Panc1 (cell line): ENCODE measurements around the gene CEMIP. TPM values are rescaled to one million over a fixed set of nuclear protein-coding genes. Genes with fewer than 3 reads are reported as not detected.
A peak's percentile ranks its signal among the peaks of the same experiment; 100 is the strongest.

Source experiments
- ATAC-seq: fragments of 200-7000 bp; cut with Tn5 transposase; 2 replicates; pipeline ENCODE4 v1.9.1; 2020; ENCODE audit warnings: mild to moderate bottlenecking, moderate library complexity
- BruUV-seq: library from RNA; stranded (reverse); fragments of 400-500 nt; replicated peaks from 2 replicates; lab custom pipeline; 2021; lab: Mats Ljungman, UMichigan
- CTCF ChIA-PET: fragments of 300-600 bp; sonication (Branson Sonifier 250); formaldehyde crosslinking; loops from one replicate; lab custom pipeline; 2022; ENCODE audit warnings: antibody characterized with exemption; lab: Charles Lee
- POLR2A ChIA-PET: fragments of 300-600 bp; sonication (Branson Sonifier 250); formaldehyde crosslinking; loops from one replicate; lab custom pipeline; 2022; ENCODE audit warnings: antibody characterized with exemption; lab: Charles Lee
- DNase-seq: peaks from one replicate; pipeline ENCODE4 v3.0.0-alpha.2; 2010; ENCODE audit warnings: low read depth, low spot score
- H3K27ac ChIP-seq: 2 replicates; pipeline ENCODE4 v1.5.1; 2011; ENCODE audit warnings: mild to moderate bottlenecking, low read length, inconsistent platforms
- H3K27me3 ChIP-seq: fragments of 200-500 bp; sonication (Bioruptor generic); 2 replicates; pipeline ENCODE4 v1.6.0; 2014; ENCODE audit warnings: low read length, inconsistent platforms; ENCODE audit not compliant: control insufficient read depth, insufficient read depth
- H3K36me3 ChIP-seq: fragments of 200-500 bp; sonication (Bioruptor generic); 2 replicates; pipeline ENCODE4 v1.5.1; 2014; ENCODE audit warnings: inconsistent platforms, mild to moderate bottlenecking, low read length, moderate library complexity; ENCODE audit not compliant: control insufficient read depth, insufficient read depth
- H3K4me1 ChIP-seq: 2 replicates; pipeline ENCODE4 v1.5.1; 2011; ENCODE audit warnings: inconsistent platforms, mild to moderate bottlenecking, low read length, moderate library complexity; ENCODE audit not compliant: control insufficient read depth, insufficient read depth
- H3K4me3 ChIP-seq, 2 experiments: 2 replicates each; pipeline ENCODE4 v1.5.1; 2011 to 2012; ENCODE audit warnings: low read depth in 2 of 2, low read length in 2 of 2, mild to moderate bottlenecking in 2 of 2, inconsistent platforms in 1 of 2, moderate library complexity in 1 of 2
- H3K9me3 ChIP-seq: fragments of 200-500 bp; sonication (Bioruptor generic); 2 replicates; pipeline ENCODE4 v1.5.1; 2014; ENCODE audit warnings: low read depth, mild to moderate bottlenecking, inconsistent platforms, low read length, moderate library complexity; ENCODE audit not compliant: control insufficient read depth, insufficient read depth
- POLR2AphosphoS5 ChIP-seq: IDR thresholded peaks from 2 replicates; pipeline ENCODE4 v1.6.1; 2012; ENCODE audit warnings: mild to moderate bottlenecking, low read depth, low read length, moderate library complexity
- SIN3A ChIP-seq: IDR thresholded peaks from 2 replicates; pipeline ENCODE4 v1.6.1; 2012; ENCODE audit warnings: low read depth, mild to moderate bottlenecking, low read length, moderate library complexity, borderline replicate concordance; ENCODE audit not compliant: insufficient read depth
- TCF7L2 ChIP-seq: IDR thresholded peaks from 2 replicates; pipeline ENCODE4 v1.6.1; 2011; ENCODE audit warnings: mild to moderate bottlenecking, low read depth, low read length, inconsistent platforms
- in situ Hi-C: cut with HindIII; loops from 2 replicates; pipeline ENCODE4 v1.10.0; 2016; ENCODE audit warnings: low sequenced_read_pairs, low pct_unique_long_range_greater_than_20kb
- intact Hi-C: fragments of 100-400 bp; cut with micrococcal nuclease; formaldehyde crosslinking; loops from one replicate; pipeline ENCODE4 v1.10.0; 2022; ENCODE audit not compliant: unreplicated experiment
- total RNA-seq: library from RNA; stranded (reverse); gene quantifications from one replicate; pipeline ENCODE4 v1.2.1, GENCODE V29; 2021; ENCODE audit not compliant: unreplicated experiment
- TF ChIP-seq, protein P1 (sequence below), 2 experiments: IDR thresholded peaks; 2 replicates each; pipeline ENCODE4 v1.6.1; 2011 to 2012; ENCODE audit warnings: low read depth in 2 of 2, control low read depth in 1 of 2, low read length in 1 of 2, mild to moderate bottlenecking in 1 of 2, moderate library complexity in 1 of 2; ENCODE audit not compliant: insufficient read depth in 1 of 2
- TF ChIP-seq, protein P2 (sequence below): fragments of 450-650 bp; IDR thresholded peaks from 2 replicates; pipeline ENCODE4 v1.5.1; 2017; ENCODE audit warnings: mild to moderate bottlenecking

Gene CEMIP
- total RNA-seq, 1 experiment from 2014 or later = 0.46 TPM

DNA sequence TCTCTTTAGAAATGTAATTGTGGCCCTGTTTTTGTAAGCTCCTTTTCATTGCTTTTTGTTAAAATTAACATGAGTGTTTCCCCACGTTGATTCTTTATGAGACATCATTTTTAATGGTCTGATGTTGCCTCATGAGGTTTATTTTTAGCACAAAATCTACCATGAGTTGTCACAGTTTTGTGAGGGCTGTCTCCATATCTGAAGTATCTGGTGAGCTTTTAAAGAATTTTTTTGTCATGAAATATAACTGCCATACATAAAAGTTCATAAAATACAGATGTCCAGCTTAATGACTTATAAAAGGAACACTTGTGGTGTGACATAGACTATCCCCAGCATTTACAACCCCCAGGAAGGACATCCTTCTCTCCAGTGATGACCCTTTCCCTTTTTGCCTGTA is 34.3 kb upstream of the CEMIP start:
- in situ Hi-C loops (no loop called here), intact Hi-C loops (no loop called here)
- no peak overlapping the region for H3K4me3 ChIP-seq
- peaks cover 24% of the 10 kb centered on the region for H3K4me1 ChIP-seq
- POLR2A ChIA-PET = interaction anchor here (0.7 kb wide), 1 partner anchor 48 kb away, joined by 3 read pairs; no protein-coding TSS in a partner anchor
- peak overlapping the region; percentile 73 for H3K27ac ChIP-seq
- DNase-seq (no peak), ATAC-seq (no peak)
- no peaks in the 10 kb centered on the region; the same call in 1 of the 2 replicates for H3K9me3 ChIP-seq
- H3K36me3 ChIP-seq = no peaks in the 10 kb centered on the region
- TF ChIP-seq SIN3A = no peak
- TF ChIP-seq, protein P1, sequence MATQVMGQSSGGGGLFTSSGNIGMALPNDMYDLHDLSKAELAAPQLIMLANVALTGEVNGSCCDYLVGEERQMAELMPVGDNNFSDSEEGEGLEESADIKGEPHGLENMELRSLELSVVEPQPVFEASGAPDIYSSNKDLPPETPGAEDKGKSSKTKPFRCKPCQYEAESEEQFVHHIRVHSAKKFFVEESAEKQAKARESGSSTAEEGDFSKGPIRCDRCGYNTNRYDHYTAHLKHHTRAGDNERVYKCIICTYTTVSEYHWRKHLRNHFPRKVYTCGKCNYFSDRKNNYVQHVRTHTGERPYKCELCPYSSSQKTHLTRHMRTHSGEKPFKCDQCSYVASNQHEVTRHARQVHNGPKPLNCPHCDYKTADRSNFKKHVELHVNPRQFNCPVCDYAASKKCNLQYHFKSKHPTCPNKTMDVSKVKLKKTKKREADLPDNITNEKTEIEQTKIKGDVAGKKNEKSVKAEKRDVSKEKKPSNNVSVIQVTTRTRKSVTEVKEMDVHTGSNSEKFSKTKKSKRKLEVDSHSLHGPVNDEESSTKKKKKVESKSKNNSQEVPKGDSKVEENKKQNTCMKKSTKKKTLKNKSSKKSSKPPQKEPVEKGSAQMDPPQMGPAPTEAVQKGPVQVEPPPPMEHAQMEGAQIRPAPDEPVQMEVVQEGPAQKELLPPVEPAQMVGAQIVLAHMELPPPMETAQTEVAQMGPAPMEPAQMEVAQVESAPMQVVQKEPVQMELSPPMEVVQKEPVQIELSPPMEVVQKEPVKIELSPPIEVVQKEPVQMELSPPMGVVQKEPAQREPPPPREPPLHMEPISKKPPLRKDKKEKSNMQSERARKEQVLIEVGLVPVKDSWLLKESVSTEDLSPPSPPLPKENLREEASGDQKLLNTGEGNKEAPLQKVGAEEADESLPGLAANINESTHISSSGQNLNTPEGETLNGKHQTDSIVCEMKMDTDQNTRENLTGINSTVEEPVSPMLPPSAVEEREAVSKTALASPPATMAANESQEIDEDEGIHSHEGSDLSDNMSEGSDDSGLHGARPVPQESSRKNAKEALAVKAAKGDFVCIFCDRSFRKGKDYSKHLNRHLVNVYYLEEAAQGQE (IDR thresholded peaks at IDR 0.05; ENCODE audit: insufficient read depth in 1 of 2, low read depth in 2 of 2, low read length in 1 of 2) = no peak
- TF ChIP-seq, protein P2, sequence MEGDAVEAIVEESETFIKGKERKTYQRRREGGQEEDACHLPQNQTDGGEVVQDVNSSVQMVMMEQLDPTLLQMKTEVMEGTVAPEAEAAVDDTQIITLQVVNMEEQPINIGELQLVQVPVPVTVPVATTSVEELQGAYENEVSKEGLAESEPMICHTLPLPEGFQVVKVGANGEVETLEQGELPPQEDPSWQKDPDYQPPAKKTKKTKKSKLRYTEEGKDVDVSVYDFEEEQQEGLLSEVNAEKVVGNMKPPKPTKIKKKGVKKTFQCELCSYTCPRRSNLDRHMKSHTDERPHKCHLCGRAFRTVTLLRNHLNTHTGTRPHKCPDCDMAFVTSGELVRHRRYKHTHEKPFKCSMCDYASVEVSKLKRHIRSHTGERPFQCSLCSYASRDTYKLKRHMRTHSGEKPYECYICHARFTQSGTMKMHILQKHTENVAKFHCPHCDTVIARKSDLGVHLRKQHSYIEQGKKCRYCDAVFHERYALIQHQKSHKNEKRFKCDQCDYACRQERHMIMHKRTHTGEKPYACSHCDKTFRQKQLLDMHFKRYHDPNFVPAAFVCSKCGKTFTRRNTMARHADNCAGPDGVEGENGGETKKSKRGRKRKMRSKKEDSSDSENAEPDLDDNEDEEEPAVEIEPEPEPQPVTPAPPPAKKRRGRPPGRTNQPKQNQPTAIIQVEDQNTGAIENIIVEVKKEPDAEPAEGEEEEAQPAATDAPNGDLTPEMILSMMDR = no peak
- no peak for TF ChIP-seq TCF7L2
- no peak for TF ChIP-seq POLR2AphosphoS5
- CTCF ChIA-PET = no interaction called here
- BruUV-seq = no TSS peak
- H3K27me3 ChIP-seq = no peaks in the 10 kb centered on the region

DNA sequence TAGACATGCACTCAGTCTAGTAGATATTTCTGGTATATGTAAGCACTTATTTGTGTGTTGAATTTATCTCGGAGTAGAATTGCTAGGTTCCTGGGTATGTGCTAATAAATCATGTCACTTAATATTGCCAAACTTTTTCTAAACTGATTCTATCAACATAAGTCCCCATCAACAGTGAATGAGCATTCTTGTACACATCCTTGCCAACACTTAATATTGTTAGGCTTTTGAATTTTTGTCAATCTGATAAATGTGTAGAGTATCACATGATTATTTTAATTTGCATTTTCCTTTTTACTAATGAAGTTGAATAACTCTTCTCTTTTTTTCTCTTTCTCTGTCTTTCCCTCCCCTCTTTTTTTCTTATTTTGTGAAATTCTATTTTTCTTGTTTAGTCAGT is 33.3 kb upstream of the CEMIP start:
- Histone ChIP-seq H3K9me3 (no peaks in the 10 kb centered on the region; the same call in 1 of the 2 replicates), H3K27me3 (no peaks in the 10 kb centered on the region), H3K4me3 (no peak overlapping the region), H3K36me3 (no peaks in the 10 kb centered on the region), H3K27ac (no peak overlapping the region), H3K4me1 (peaks cover 24% of the 10 kb centered on the region)
- DNase-seq (no peak), ATAC-seq (no peak)
- intact Hi-C loops = no loop called here
- TF ChIP-seq SIN3A = no peak
- TF ChIP-seq, protein P2 = no peak
- no peak for TF ChIP-seq TCF7L2
- TF ChIP-seq, protein P1 (IDR thresholded peaks at IDR 0.05; ENCODE audit: insufficient read depth in 1 of 2, low read depth in 2 of 2, low read length in 1 of 2) = no peak
- TF ChIP-seq POLR2AphosphoS5 = no peak
- ChIA-PET POLR2A (no interaction called here), CTCF (no interaction called here)
- in situ Hi-C loops = no loop called here
- no TSS peak for BruUV-seq
